GM21825 (cell line): ENCODE results near the gene KCNN3.

Source experiments
- ATAC-seq: cut with Tn5 transposase; IDR thresholded peaks from one replicate; pipeline ENCODE4 v1.9.1; 2021; ENCODE audit warnings: mild to moderate bottlenecking, moderate library complexity; ENCODE audit not compliant: unreplicated experiment

The KCNN3 gene

DNA sequence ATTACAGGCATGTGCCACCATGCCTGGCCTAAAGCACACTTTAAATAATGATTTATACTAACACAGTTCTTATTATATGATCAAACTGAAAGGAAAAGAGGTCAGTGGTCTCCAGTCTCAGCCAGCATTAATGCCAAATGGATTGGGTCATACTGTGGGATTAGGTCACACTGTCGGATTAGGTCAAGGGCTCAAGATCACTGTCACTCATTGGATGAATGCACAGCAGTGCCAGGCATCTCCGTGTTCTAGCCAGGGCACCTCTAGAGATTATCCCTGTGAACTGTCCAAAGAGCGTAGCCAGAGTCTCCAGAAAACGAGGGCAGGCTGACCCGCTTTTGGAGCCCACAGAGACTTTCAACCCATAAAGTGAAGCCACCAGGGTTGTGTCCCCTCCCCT is 70.9 kb downstream of the KCNN3 start:
- no peak for ATAC-seq

DNA sequence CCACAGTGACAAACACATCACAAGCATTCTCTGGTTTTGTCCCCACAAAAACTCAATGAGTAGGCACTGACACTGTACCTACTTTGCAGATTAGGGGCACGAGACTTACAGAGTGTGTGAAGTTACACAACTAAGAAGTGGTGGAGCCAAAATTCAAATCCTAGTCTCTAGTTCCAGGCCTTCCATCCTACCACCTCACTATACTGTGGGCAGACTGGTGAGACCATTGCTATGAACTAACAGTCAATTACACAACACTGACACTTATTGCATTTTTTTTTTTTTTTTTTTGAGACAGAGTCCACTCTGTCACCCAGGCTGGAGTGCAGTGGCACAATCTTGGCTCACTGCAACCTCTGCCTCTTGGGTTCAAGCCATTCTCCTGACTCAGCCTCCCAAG is 71.4 kb downstream of the KCNN3 start:
- no peak for ATAC-seq

DNA sequence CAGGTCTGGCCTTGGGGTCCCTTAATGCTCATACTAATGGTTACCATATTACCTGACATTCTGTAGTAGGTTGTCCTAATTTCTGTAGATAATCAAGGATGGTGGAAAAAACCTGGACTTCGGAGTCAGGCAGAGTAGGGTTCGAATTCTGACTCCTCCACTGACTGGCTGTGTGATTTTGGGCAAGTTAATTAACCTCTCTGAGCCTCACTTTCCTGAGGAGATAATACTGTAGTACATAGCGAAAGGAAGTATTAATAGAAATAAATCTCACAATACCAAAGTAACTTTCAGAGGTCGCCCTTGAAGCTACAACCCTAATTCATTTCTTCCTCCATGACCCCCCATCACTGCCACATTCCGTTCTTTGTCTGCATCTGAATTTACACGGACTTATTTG is 72.9 kb downstream of the KCNN3 start:
- no peak for ATAC-seq

GRCh38 chr1:154796303-154796892 is 73.7 kb downstream of the KCNN3 start:
- no peak for ATAC-seq

GRCh38 chr1:154794608-154795007 is 75.5 kb downstream of the KCNN3 start:
- ATAC-seq, result no peak

- no peak for ATAC-seq
Observed at GRCh38 chr1:154793685-154794084, 76.4 kb downstream of the KCNN3 start.

DNA sequence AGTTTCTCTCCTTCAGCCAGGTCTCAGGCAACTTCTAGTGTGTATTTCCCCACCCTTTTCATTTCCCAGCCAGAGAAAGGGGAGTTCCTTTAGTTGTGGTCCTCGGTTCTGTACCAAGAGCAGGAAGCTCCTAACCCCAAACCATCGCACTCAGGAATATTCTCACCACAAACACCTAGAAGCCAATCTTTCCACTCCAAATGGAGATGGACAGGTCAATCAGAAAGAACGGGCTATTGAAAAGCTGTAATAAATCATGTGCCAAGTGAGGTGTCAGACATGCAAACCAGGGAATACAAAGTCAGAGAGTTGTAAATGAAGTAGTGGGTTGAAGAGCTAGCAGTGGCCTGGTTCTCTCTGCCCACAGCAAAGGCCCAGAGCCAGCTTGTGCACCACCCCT is 77.2 kb downstream of the KCNN3 start:
- no peak for ATAC-seq

GRCh38 chr1:154791292-154792166 is 78.6 kb downstream of the KCNN3 start:
- ATAC-seq, result peak; percentile 68

- ATAC-seq, result no peak
Observed at GRCh38 chr1:154788886-154789285, 81.2 kb downstream of the KCNN3 start.

GRCh38 chr1:154788110-154788870 is 81.8 kb downstream of the KCNN3 start:
- no peak for ATAC-seq

DNA sequence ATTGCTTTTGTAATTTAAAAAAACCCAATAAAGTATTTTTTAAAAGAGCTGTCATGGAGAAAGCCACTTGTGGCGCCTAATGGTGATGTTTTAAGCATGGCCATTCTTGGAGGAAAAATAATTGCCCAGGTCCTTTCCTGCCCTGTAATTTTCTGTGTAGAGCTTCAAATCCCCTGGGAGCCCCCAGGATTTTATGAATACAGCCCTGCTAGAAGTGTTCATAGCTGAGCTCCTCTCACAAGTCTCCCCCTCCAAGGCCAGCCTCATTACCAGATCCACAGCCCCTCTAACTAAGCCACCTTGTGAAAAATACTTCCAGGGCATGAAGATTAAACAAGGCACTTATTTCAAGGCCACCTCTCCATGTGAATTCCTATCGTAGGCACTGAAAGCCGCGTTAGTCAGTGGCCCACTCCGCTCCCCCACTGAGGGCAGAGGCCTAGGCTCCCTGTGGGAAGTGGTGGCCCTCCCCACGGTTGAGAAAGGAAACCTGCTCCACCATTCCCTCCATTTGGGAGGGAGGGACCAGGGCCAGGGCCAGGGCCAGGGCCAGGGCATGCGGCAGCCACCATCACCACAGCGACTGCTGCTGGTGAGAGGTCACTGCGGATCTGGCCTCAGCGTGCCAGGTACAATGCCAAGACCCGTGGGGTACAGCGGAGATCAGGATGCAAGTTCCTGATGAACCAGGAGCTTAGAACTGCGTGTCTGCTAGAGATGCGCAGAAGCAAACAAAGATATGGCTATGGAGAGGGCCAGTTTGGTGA is 83.1 kb downstream of the KCNN3 start:
- no peak for ATAC-seq

GRCh38 chr1:154784924-154785531 is 85.1 kb downstream of the KCNN3 start:
- ATAC-seq, result peak; percentile 72

DNA sequence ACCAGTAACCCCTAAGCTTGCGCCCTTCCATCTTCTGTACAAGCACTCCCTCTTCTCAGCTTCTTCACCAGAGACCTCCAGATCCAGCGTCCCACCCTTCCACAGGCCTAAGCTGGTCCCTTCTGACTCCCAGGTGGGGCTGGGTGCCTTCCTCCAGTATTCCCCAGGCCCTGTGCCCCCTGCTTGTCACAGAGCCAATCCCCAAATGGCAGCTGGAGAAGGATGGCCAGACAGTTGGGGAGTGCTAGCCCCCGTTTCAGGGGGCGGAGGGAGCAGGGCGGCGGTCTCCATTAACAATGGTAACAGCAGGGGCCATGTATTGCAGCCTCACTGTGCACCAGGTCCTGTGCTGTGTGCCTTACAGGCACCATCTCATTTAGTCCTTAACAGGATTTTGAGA is 85.7 kb downstream of the KCNN3 start:
- ATAC-seq, result no peak

GRCh38 chr1:154783976-154784375 is 86.1 kb downstream of the KCNN3 start:
- no peak for ATAC-seq

- no peak for ATAC-seq
Observed at GRCh38 chr1:154780541-154780940, 89.5 kb downstream of the KCNN3 start.

DNA sequence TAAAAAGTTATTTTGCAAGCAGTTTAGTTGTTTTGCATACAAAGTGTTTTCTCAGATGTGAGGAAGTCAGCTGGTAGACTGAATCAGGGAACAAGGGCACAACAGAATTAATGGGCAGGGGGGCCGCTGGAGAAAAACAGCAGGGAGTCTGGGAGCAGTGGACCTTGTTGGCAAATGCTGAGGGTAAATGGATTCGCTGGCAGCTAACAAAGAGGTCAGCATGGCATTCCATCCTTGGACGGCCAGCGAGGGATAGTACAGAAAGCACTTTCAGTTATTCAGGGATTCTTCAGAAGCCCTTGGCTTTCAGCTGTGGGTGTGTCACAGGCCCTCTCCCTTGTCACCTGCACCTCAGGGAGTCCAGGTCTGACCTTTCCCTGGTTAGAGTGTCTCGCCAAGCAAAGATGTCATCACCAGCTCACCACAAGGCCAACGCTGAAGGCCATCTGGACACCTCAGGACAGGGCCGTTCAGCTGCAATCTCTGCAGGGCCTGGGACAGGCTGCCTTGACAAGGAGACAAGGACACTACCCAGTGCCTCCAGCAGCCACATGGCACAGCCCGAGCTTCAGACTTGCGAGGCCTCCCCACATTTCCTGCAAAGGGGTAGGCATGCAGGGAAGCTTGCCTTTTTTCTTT is 90.4 kb downstream of the KCNN3 start:
- ATAC-seq, result no peak

DNA sequence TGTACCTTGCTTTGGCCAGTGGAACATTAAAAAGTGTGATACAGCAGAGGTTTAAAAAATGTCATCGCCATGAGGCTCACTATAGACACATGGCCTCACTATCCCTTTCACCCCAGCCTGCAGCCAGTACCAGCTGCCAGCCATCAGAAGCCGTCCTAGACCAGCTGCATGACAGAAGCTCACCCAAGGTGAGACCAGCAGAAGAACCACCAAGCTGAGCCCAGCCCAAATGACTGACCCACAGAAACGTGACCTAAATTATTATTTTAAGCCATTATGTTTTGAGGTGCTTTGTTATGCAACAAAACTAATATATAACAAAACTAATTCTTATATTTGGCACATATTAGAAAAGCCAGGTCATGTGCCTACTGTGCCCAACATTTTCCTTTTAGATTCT is 91.1 kb downstream of the KCNN3 start:
- no peak for ATAC-seq

DNA sequence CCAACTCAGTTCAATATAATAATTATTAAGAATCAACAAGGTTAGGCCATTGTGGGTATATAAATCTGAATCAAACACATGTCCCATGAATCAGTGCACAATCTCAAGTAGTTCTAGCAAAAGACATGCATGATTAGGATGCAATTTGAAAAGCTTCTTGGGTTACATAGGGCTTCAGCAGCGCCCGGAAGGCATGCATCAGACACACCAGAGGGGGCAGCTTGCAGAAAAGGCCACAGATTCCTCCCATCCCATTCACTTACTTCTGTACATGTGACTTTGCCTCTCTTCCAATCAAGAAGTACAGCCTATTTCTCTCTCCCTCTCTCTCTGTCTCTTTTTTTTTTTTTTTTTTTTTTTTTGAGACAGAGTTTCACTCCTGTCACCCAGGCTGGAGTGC is 91.8 kb downstream of the KCNN3 start:
- no peak for ATAC-seq

DNA sequence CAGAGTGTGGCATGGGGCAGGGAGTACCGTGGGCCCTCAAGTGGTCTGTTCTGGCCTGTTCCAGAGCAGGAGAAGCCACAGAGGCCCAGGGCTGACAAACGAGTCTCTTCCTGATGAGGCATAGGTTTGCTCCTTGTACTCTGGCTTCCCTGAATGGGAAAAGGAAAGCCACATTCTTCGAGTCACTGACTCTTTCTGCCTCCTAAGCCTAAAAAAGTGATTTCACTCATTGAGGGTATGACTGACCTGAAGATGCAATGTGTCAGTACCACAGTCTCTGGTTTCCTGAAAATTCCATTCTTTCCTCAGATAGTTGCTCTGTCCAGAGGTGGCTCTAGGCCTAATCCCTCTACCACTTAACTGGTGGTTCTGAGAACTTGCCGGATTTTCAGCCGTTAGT is 92.3 kb downstream of the KCNN3 start:
- ATAC-seq, result no peak

- no peak for ATAC-seq
Observed at GRCh38 chr1:154777154-154777553, 92.9 kb downstream of the KCNN3 start.
